Cortex of kidney (tissue), 1 donor: ENCODE measurements around the gene NFIB.

ENCODE experiments used
- DNase-seq: peaks from one replicate; lab custom pipeline; 2025; lab: John Stamatoyannopoulos, UW

The NFIB gene

GRCh38 chr9:14212697-14213420 is 101.1 kb downstream of the NFIB start:
- DNase-seq = no peak

DNA sequence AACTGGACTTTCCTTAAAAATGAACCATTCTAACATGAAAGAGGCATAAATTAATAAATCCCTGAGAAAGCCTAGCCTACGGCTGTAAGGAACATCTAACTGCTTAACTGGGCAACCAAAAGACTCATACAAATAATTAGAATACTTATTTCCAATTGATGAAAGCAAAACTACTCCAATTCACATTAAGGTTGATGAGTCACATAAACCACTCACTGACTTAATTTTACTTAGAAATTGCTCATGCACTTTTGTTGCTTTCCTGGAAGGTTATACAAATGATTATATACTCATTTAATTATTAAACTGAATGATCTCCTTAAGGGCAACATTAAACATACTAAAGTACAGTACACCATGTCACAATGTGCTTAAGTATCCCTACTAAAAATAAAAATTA is 101.9 kb downstream of the NFIB start:
- DNase-seq = no peak

DNA sequence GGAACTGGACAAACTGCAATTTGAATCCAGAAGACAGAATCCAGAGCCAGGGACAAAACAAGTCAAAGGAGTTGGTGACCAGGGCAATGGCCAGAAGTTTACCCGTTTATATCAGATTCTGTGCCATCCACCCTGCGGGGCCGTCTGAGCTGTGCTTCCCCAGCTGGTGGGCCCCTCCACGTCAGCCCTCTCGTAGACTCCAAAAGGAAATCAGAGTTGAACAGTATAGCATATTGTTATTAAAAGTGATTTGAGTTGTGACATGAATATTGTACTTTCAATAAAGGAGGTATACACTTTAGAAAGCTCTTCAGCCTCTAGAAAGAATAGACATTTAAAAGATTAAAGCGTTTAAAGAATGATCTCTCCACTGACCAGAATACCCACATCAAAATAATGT is 102.4 kb downstream of the NFIB start:
- no peak for DNase-seq

GRCh38 chr9:14210428-14210827 is 103.5 kb downstream of the NFIB start:
- DNase-seq = no peak

GRCh38 chr9:14209399-14210345 is 104.3 kb downstream of the NFIB start:
- DNase-seq = no peak

DNA sequence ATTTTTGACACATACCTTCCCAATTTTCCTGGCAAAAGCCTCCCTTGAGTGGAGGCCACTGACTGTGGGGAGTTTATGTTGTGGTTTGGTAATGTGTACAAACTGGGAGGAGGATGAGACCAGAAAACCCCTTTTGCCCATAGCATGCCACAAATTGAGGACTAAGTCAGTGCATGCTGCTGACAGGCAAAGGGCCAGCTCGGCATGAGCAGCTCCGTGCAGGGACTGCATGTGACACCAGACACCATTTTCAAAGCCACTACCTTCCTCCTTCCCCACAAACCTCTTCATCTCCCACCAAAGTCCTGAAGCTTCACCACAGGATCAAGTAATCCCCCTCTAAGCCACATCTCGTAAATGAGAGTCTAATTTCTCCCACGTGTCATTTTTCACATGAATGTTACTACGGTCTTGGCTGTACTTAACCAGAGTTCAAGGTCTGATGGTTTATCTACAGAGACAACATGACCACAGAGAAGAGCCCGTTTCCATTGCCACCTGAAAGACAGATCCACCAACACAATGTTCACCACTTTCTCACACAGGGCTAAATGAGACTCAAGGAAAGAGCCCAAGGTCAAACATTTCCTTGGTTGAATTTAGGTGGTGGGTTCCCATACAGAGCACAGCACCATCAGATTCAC is 106.5 kb downstream of the NFIB start:
- DNase-seq = no peak

- no peak for DNase-seq
Observed at GRCh38 chr9:14205463-14205862, 108.5 kb downstream of the NFIB start.

- no peak for DNase-seq
Observed at GRCh38 chr9:14203356-14204056, 110.4 kb downstream of the NFIB start.

- DNase-seq = no peak
Observed at GRCh38 chr9:14198841-14199455, 115.0 kb downstream of the NFIB start.

DNA sequence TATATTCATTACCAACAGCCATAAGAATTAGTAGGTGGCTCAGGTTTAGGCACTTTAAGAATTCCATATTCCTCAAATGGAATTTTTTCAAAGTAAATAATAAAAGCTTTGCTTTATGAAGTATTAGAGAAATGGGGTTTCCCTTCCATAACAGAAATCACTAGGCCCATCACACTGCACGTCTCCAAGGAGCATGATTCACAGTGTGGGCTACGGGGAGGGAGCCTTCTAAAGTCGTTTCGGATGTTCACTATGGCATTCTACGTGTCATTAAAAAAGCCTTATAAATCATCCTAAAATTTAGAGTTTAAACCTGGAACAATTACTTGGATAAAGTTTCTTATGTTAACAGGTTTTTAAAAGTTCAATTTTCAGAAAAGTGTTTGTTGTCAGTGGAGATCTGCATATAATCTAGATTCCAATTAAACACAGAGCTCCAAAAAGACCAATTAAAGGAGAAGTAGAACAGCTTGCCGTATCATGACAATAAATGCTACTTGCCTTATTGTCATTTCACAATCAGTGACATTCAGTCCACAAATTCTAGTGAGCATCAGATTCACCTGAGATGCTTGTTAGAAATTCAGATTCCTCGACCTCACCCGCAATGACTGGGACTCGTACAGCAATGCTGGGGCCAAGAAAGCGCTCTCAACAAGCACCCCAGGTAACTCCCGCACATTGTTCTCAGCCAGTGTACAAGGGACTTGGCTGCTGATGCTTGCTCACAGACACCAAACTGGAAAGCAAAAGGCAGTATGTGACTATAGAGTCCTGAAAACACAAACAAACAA is 115.7 kb downstream of the NFIB start:
- DNase-seq = no peak

DNA sequence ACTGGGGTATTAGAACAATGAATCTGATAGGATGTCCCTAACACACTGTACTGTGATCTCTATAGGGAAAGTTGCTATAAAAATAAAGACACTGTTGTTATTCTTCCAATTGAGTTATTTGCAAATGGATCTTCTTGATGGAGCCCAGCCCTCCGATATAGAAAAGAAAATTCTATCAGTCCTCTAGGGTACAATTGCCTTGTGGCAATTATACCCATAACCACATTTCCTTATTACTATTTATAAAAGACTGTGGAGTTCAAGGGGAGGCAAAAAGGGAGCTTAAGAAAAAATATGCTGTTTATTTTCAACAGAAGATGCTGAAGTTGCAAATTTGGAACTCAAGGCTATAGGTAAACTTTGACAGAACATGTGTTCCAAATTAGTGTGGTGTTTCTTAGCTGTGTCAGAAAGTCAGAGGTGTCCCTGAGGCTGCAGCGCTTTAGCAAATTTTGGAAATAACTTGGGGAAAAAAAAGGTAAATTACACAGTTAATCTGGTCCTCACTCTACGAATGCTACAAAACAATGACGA is 116.5 kb downstream of the NFIB start:
- DNase-seq = no peak

- no peak for DNase-seq
Observed at GRCh38 chr9:14193328-14193990, 120.5 kb downstream of the NFIB start.

DNA sequence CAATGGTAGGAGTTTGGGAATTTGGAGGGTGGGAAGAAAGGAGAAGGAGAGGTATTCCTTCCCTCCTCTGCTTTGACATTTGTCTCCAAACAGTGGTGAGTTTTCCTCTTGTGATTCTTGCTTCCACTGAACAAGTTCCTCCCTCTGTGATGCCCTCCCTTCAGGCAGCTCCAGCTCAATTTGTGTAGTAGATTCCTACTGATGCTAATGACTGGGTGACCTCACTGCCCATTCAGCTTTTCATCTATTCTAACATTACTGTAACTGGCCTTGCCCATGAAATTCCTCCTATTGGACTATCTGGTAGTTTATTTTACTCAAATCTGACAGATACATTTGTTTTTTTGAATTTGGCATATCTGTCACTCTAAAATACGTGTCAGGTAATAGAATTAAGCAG is 121.4 kb downstream of the NFIB start:
- no peak for DNase-seq

- no peak for DNase-seq
Observed at GRCh38 chr9:14191512-14191911, 122.4 kb downstream of the NFIB start.

DNA sequence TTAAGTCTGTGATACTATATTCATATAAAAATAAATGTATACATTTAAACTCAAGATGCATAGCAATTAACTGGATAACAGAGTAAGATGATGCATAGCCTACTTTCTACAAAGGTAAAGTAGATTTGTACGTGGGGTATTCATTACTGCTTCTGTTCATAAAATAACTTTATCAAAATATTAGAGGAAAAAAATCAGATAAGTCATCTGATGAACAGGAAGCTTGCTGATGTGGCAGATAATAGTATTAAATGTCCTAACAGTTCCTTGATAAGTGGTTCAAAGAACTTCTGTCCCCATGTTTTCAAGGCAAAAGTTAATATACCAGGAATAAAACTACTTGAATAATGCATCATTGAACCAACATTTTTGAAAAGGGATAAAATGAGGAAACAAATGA is 123.7 kb downstream of the NFIB start:
- no peak for DNase-seq

GRCh38 chr9:14189578-14189977 is 124.4 kb downstream of the NFIB start:
- DNase-seq = no peak

DNA sequence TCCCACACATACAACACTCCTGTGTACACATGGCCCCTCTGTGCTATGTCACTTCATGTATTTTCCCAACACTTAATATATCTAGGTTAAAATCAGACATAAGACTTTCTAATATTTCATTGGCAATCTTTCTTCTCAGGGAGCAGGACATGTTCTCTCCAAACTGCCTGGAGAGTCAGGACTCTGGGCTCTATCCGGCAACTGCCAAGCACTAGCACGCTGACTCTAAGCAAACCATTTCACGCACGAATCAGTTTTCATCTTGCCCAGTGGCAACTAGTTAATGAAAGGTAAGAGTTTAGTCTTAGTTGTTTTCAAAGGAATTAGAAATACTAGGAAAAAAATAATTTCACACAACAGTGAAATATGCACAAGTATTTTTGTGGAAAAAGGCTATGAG is 124.8 kb downstream of the NFIB start:
- DNase-seq = no peak

DNA sequence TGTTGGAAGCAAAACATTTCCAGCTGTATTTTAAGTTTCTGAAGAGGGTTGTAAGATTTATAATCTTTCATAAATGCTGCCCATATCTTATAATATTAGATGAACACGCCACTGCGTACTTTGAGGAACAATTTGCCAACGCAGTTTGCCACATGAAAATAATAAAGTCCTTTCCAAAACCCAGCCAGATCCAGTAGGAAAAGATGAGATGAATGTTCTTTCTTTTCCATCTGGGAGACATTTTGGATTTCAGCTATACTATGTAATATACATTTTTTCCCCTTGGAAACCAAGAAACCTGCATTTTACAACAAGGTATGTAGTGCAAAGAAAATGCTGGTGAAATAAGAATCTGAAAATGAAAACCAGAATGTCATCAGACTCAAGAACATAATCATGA is 125.4 kb downstream of the NFIB start:
- no peak for DNase-seq

- no peak for DNase-seq
Observed at GRCh38 chr9:14188011-14188410, 125.9 kb downstream of the NFIB start.

DNA sequence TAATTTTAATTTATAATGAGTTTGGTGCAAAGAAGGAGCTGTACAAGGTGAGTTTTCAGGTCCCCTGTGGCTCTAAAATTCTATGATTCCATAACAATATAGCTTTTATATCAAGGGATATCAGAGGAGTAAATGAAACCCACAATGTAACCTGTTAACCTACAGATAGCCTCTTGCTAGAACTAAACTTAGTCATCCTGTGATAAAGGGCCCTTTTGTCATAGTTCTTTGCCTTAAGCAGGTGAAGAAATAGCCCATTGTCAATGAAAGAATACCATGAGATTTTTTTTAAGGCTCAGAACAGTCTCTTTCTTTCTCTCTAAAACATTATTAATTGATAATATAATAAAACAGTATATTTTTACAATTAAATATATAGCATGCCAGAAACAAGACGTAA is 127.8 kb downstream of the NFIB start:
- DNase-seq = no peak
